AG09309 (cell line): ENCODE results near the gene CNTNAP2.

Experiments used
- DNase-seq: peaks from one replicate; pipeline ENCODE4 v3.0.0-alpha.2; 2010; ENCODE audit warnings: low read depth
- H3K4me3 ChIP-seq: 2 replicates; pipeline ENCODE4 v1.5.1; 2011; ENCODE audit warnings: mild to moderate bottlenecking, low read depth, low read length, moderate library complexity; ENCODE audit not compliant: control insufficient read depth
- CTCF ChIP-seq: IDR thresholded peaks from 2 replicates; pipeline ENCODE4 v1.5.1; 2011; ENCODE audit warnings: mild to moderate bottlenecking, low read depth, low read length, inconsistent platforms; ENCODE audit not compliant: insufficient read depth, control insufficient read depth; ENCODE audit errors: missing control alignments

CNTNAP2 gene

GRCh38 chr7:147008530-147008929 lies 891.9 kb downstream of the CNTNAP2 start:
- DNase-seq, result no peak
- H3K4me3 ChIP-seq, result no peak overlapping the region
- no peak for TF ChIP-seq CTCF

DNA sequence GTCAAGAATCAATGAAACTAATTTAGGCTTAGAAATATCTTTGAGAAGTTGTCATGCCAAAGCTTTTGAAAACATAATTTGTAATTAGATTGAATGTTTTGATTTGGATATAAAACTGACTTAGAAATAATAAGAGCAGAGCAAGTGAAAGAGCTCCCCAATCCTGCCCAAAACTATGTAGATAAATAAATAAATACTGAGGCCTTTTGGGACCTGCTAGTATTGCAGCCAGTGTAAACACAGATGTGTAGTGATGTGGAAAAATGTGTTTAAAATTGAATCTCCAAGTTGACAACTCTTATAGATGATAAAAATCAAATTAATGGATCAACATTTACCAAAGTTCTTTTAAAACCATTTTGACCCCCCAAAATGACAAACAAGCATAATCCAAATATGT lies 896.1 kb downstream of the CNTNAP2 start:
- no peak for TF ChIP-seq CTCF
- no peak for DNase-seq

DNA sequence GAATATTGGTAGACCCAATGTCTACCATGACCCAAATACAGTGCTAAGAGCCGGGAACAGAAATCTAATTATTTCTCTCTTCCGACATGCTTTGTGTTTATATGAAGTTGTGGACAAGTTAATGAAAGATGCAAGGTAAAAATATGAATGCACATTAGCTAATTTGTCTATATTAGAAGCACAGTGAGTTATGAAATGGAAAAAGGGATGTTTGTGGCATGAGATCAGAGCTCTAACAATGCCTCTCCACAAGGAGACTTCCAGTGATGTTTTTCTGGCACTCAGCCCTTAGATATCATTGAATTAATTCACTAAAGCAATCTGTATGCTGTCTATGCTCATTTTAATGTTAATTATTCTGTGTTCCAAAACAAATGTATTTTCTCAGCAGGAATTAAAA lies 897.2 kb downstream of the CNTNAP2 start:
- no peak for DNase-seq
- TF ChIP-seq CTCF, result no peak
- no peak overlapping the region for H3K4me3 ChIP-seq

More for the DNA sequence above, 896.1 kb downstream of the CNTNAP2 start:
- H3K4me3 ChIP-seq, result no peak overlapping the region

DNA sequence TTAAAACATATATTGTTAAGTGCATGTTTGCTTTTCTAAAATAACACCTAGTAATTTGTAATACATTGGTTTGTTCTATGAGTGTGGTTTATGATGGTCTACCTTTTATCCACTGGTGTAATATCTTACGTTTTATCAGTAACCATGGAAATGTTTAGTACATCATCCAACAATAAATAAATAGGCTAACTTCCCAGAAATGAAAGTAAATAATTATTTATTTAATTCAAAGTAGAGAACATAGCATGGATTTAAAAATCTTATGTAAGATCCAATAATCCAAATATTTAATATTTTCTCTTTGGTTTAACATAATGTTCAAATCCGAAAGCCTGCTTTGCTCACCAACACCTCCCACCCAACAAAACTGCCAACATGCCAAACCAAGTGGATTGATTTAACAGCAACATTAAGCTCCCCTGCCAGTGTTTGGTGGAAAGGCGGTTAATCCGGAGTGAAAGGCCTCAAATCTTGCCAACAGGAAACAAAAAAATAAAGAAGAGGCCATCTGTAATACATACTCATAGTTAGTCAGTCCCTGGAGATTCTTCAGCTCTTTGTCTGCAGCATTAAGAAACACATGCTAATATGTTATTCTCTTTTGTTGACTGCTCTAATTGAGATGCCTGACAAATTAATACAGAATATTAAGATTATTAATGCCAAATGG lies 897.8 kb downstream of the CNTNAP2 start:
- TF ChIP-seq CTCF, result no peak
- no peak overlapping the region for H3K4me3 ChIP-seq
- DNase-seq, result no peak

DNA sequence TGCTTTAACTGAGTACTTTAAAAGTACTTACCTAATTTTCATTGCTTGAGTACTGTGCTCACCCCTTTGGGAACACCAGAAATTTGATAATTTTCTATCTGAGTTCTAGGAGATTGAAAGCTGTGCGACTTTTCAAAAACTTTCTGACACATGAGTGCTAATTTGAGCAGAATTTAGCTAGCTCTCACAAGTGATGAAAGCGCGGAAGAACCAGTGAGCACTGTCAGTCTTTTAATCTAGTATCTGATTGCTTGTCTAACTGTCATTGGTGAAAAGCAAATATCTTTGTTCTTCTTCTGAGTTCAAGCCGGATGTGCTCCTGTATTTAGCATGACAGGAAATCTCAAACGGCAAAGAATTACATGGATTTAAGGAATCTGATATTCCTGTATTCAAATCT lies 899.4 kb downstream of the CNTNAP2 start:
- no peak for TF ChIP-seq CTCF
- DNase-seq, result no peak

DNA sequence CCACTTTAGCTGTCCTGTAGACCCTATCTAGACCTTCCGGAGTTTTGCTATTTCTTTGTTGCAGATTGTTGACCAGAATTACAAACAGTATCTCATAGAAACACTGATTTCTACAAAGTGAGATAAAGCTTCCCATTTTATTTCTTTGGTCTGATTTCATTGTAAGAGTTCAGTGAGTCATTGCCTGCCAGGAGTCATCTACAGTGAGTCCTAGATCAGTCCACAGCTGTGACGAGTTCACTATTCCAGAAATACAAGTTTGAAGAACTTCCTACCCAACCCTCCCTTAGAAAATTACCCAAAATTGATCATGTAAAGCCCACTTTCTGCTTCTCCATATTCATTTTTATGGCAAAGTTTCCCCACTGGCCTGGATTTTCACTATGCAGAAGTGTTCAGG lies 905.5 kb downstream of the CNTNAP2 start:
- H3K4me3 ChIP-seq, result no peak overlapping the region
- TF ChIP-seq CTCF, result no peak
- DNase-seq, result no peak

More for the DNA sequence above, 899.4 kb downstream of the CNTNAP2 start:
- no peak overlapping the region for H3K4me3 ChIP-seq
